ENCODE measurements around the gene SLC2A13. TPM values are rescaled to one million over a fixed set of nuclear protein-coding genes. Genes with fewer than 3 reads are reported as not detected.

SLC2A13 gene
- total RNA-seq, 1 experiment from 2014 or later = 12.1 TPM

- Histone ChIP-seq H3K4me3 (ENCODE audit: low read depth in 2 of 2, low read length in 2 of 2) (no peak overlapping the region), H3K27me3 (ENCODE audit: control insufficient read depth, insufficient read depth, low read length) (no peaks in the 10 kb centered on the region), H3K4me1 (ENCODE audit: control insufficient read depth, insufficient read depth, low read length) (no peaks in the 10 kb centered on the region), H3K27ac (ENCODE audit: low read length) (no peak overlapping the region), H3K9me3 (ENCODE audit: control insufficient read depth, insufficient read depth, low read depth, low read length) (no peaks in the 10 kb centered on the region), H3K36me3 (ENCODE audit: control insufficient read depth, insufficient read depth, low read length) (no peaks in the 10 kb centered on the region)
- ChIA-PET POLR2A (no interaction called here), CTCF (no interaction called here)
- intact Hi-C loops (cut with micrococcal nuclease; ENCODE audit: unreplicated experiment) = no loop called here
- in situ Hi-C loops (cut with HindIII; ENCODE audit: low pct_unique_long_range_greater_than_20kb, low sequenced_read_pairs) = no loop called here
- ATAC-seq (no peak), DNase-seq (ENCODE audit: low read depth, low spot score) (no peak)
- BruUV-seq (replicated peaks) = no TSS peak
- TF ChIP-seq CTCF (IDR thresholded peaks at IDR 0.05) (no peak), REST (IDR thresholded peaks at IDR 0.05; ENCODE audit: insufficient read depth in 1 of 2, low read depth in 2 of 2, low read length in 1 of 2) (no peak), POLR2AphosphoS5 (IDR thresholded peaks at IDR 0.05; ENCODE audit: low read depth, low read length) (no peak), TCF7L2 (IDR thresholded peaks at IDR 0.05; ENCODE audit: low read depth, low read length) (no peak), SIN3A (IDR thresholded peaks at IDR 0.05; ENCODE audit: borderline replicate concordance, insufficient read depth, low read depth, low read length) (no peak)
Measured at GRCh38 chr12:40122842-40123241, 17.0 kb upstream of the SLC2A13 start.

GRCh38 chr12:40117818-40118217 lies 11.9 kb upstream of the SLC2A13 start:
- DNase-seq (ENCODE audit: low read depth, low spot score) (no peak), ATAC-seq (no peak)
- ChIA-PET CTCF (no interaction called here), POLR2A (no interaction called here)
- H3K27me3 ChIP-seq (ENCODE audit: control insufficient read depth, insufficient read depth, low read length) = no peaks in the 10 kb centered on the region; the same call in 1 of the 2 replicates
- intact Hi-C loops (cut with micrococcal nuclease; ENCODE audit: unreplicated experiment) = no loop called here
- BruUV-seq (replicated peaks) = no TSS peak
- no peak overlapping the region for H3K27ac ChIP-seq (ENCODE audit: low read length)
- no peaks in the 10 kb centered on the region for H3K4me1 ChIP-seq (ENCODE audit: control insufficient read depth, insufficient read depth, low read length)
- no peak overlapping the region for H3K4me3 ChIP-seq (ENCODE audit: low read depth in 2 of 2, low read length in 2 of 2)
- TF ChIP-seq CTCF (IDR thresholded peaks at IDR 0.05) = no peak
- TF ChIP-seq SIN3A (IDR thresholded peaks at IDR 0.05; ENCODE audit: borderline replicate concordance, insufficient read depth, low read depth, low read length) = no peak
- TF ChIP-seq POLR2AphosphoS5 (IDR thresholded peaks at IDR 0.05; ENCODE audit: low read depth, low read length) = no peak
- TF ChIP-seq TCF7L2 (IDR thresholded peaks at IDR 0.05; ENCODE audit: low read depth, low read length) = no peak
- no peak for TF ChIP-seq REST (IDR thresholded peaks at IDR 0.05; ENCODE audit: insufficient read depth in 1 of 2, low read depth in 2 of 2, low read length in 1 of 2)
- H3K9me3 ChIP-seq (ENCODE audit: control insufficient read depth, insufficient read depth, low read depth, low read length) = no peaks in the 10 kb centered on the region
- H3K36me3 ChIP-seq (ENCODE audit: control insufficient read depth, insufficient read depth, low read length) = no peaks in the 10 kb centered on the region
- in situ Hi-C loops (cut with HindIII; ENCODE audit: low pct_unique_long_range_greater_than_20kb, low sequenced_read_pairs) = no loop called here
